Mucosa of stomach (tissue), 1 donor: Measurements from ENCODE around the gene ARHGEF11.
A peak's percentile ranks its signal among the peaks of the same experiment; 100 is the strongest.

Experiments
- H3K27me3 ChIP-seq: one replicate; pipeline ENCODE4 v1.7.0; 2013; ENCODE audit warnings: mild to moderate bottlenecking, low read length; ENCODE audit not compliant: control insufficient read depth, insufficient read depth
- H3K36me3 ChIP-seq: one replicate; pipeline ENCODE4 v1.7.0; 2013; ENCODE audit warnings: low read length; ENCODE audit not compliant: control insufficient read depth, insufficient read depth
- H3K4me1 ChIP-seq: one replicate; pipeline ENCODE4 v1.7.0; 2013; ENCODE audit warnings: mild to moderate bottlenecking, low read length; ENCODE audit not compliant: control insufficient read depth, insufficient read depth
- H3K4me3 ChIP-seq: one replicate; pipeline ENCODE4 v1.7.0; 2013; ENCODE audit warnings: low read length
- H3K9ac ChIP-seq: one replicate; pipeline ENCODE4 v1.7.0; 2013; ENCODE audit warnings: mild to moderate bottlenecking, low read length, moderate library complexity
- H3K9me3 ChIP-seq: one replicate; pipeline ENCODE4 v1.7.0; 2013; ENCODE audit warnings: mild to moderate bottlenecking, low read length, moderate library complexity; ENCODE audit not compliant: control insufficient read depth
- donor health status: Pancreatic carcinoma.

Gene ARHGEF11

DNA sequence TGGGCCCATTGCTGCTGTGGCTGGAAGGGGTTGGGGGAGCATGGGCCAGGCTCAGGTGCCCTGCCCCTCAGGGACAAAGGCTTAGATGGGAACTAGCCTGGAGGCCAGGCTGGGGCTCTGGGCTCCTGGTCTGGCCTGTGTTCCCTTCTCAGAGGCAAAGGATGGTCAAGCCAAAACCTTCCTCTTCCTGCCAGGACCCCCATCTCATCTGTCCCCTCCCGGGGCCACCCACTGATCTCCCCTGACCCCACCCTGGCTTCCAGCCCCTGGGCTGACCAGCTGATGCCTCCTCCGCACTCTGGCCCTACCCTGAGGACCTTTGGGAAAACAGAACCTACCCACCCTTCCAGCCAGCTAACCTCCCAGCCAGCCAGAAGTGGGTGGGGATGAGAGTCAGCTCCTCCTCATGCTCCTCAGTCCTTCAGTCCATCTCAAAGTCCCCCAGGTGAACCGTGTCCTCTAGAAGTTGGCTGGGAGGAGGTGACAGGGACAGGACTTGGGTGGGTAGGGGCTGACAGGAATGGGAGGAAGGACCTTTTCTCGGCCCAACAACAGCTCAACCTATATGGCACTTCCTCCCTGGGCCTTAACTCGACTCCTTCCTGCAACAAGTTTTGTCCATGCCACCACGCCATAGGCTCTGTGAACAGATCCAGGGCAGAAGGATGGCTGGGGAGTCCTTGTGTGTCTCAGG is 144.5 kb downstream of the ARHGEF11 start:
- Histone ChIP-seq H3K4me3 (no peak overlapping the region), H3K36me3 (no peaks in the 10 kb centered on the region), H3K9me3 (no peaks in the 10 kb centered on the region), H3K27me3 (peaks cover 23% of the 10 kb centered on the region), H3K4me1 (no peaks in the 10 kb centered on the region), H3K9ac (no peak overlapping the region)

GRCh38 chr1:156899956-156900718 is 145.4 kb downstream of the ARHGEF11 start:
- no peaks in the 10 kb centered on the region for H3K9me3 ChIP-seq
- H3K9ac ChIP-seq, result no peak overlapping the region
- no peak overlapping the region for H3K4me3 ChIP-seq
- no peaks in the 10 kb centered on the region for H3K4me1 ChIP-seq
- no peaks in the 10 kb centered on the region for H3K36me3 ChIP-seq
- H3K27me3 ChIP-seq, result peaks cover 23% of the 10 kb centered on the region

GRCh38 chr1:156898971-156899664 is 146.4 kb downstream of the ARHGEF11 start:
- Histone ChIP-seq H3K9ac (no peak overlapping the region), H3K9me3 (no peaks in the 10 kb centered on the region), H3K4me3 (no peak overlapping the region), H3K36me3 (no peaks in the 10 kb centered on the region), H3K4me1 (no peaks in the 10 kb centered on the region), H3K27me3 (peaks cover 30% of the 10 kb centered on the region)

DNA sequence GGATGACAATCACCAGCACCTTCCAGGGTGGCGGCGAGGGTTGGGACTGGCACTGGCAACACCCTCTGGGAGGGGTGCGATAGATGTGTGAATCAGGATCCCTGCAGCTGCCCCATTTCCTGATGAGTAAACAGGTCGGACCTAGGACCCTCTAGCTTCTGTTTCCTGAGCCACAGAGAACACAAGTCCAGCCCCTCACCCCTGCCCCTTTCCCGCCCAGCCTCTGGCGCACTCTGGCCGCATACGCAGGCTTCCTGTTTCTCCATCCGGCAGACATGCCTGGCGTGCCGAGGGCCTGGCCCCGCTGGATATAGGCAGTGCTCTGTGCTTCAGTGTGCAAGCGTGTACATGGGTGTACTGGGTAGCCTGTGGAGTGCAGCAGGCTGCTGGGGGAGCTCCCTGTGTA is 147.4 kb downstream of the ARHGEF11 start:
- Histone ChIP-seq H3K4me3 (no peak overlapping the region), H3K27me3 (peaks cover 39% of the 10 kb centered on the region), H3K9ac (no peak overlapping the region), H3K9me3 (no peaks in the 10 kb centered on the region), H3K4me1 (peaks cover 2% of the 10 kb centered on the region), H3K36me3 (no peaks in the 10 kb centered on the region)

GRCh38 chr1:156897078-156897825 is 148.3 kb downstream of the ARHGEF11 start:
- no peak overlapping the region for H3K4me3 ChIP-seq
- peaks cover 46% of the 10 kb centered on the region for H3K27me3 ChIP-seq
- no peaks in the 10 kb centered on the region for H3K36me3 ChIP-seq
- peaks cover 5% of the 10 kb centered on the region for H3K4me1 ChIP-seq
- H3K9me3 ChIP-seq, result no peaks in the 10 kb centered on the region
- no peak overlapping the region for H3K9ac ChIP-seq

DNA sequence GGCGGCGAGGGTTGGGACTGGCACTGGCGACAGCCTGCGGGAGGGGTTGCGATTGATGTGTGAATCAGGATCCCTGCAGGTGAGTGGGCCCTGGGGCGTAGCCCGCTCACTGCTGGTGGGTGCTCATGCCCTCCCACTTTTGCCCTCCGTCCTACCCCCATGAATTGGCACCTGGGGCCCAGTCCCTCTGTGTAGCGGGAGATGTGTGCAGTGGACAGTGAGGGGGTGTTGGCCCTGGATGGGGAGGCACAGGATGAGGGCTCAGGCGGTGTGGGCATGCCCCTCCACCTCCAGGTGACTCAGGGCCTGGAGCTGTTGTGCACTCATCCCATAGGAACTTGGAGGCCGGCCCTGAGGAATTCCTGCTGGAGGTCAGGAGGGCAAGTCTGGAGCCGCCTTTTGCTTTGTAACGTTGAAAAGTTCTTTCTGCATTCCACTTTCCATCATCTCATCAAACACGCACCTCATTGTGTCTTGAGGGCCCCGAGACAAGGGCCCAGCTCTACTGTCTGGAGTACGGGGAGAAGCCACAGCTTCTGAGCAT is 149.0 kb downstream of the ARHGEF11 start:
- Histone ChIP-seq H3K36me3 (no peaks in the 10 kb centered on the region), H3K9me3 (no peaks in the 10 kb centered on the region), H3K4me3 (no peak overlapping the region), H3K4me1 (peaks cover 5% of the 10 kb centered on the region), H3K27me3 (peaks cover 52% of the 10 kb centered on the region), H3K9ac (no peak overlapping the region)

DNA sequence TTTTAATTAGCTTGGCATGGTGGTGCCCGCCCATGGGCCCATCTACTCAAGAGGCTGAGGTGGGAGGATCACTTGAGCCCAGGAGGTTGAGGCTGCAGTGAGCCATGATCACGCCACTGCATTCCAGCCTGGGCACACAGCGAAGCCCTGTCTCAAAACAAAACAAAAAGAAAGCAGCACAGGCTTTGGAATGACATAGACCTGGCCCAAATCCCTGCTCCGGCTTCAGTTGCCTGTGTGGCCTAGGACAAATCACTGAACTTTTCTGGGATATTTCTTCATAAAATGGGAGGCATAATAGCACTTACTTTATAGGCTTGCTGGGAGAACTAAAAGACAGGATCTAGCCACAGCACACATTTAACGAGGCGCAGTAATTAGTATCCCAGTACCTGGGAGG is 149.6 kb downstream of the ARHGEF11 start:
- Histone ChIP-seq H3K27me3 (peaks cover 57% of the 10 kb centered on the region), H3K36me3 (no peaks in the 10 kb centered on the region), H3K4me1 (peaks cover 5% of the 10 kb centered on the region), H3K4me3 (no peak overlapping the region), H3K9me3 (no peaks in the 10 kb centered on the region), H3K9ac (no peak overlapping the region)

GRCh38 chr1:156895455-156895812 is 150.1 kb downstream of the ARHGEF11 start:
- Histone ChIP-seq H3K9me3 (no peaks in the 10 kb centered on the region), H3K4me3 (no peak overlapping the region), H3K4me1 (peaks cover 5% of the 10 kb centered on the region), H3K36me3 (no peaks in the 10 kb centered on the region), H3K27me3 (peaks cover 57% of the 10 kb centered on the region), H3K9ac (no peak overlapping the region)

- H3K27me3 ChIP-seq, result peaks cover 54% of the 10 kb centered on the region
- H3K4me1 ChIP-seq, result peaks cover 5% of the 10 kb centered on the region
- H3K9me3 ChIP-seq, result no peaks in the 10 kb centered on the region
- no peak overlapping the region for H3K4me3 ChIP-seq
- H3K9ac ChIP-seq, result no peak overlapping the region
- H3K36me3 ChIP-seq, result no peaks in the 10 kb centered on the region
Measured at GRCh38 chr1:156894711-156895454, 150.7 kb downstream of the ARHGEF11 start.

- H3K9ac ChIP-seq, result peak overlapping the region; percentile 39
- no peaks in the 10 kb centered on the region for H3K9me3 ChIP-seq
- peaks cover 5% of the 10 kb centered on the region for H3K4me1 ChIP-seq
- H3K36me3 ChIP-seq, result no peaks in the 10 kb centered on the region
- H3K27me3 ChIP-seq, result peaks cover 47% of the 10 kb centered on the region
- no peak overlapping the region for H3K4me3 ChIP-seq
Measured at GRCh38 chr1:156894001-156894400, 151.5 kb downstream of the ARHGEF11 start.
